Fibroblast of pulmonary artery (primary cell): Measurements from ENCODE around the gene VWA5A.
"Not testable (repeated sequence)": the region's sequence is repeated elsewhere in the genome, so short reads cannot be mapped to it uniquely, and the experiment has no call there.

Source experiments
- DNase-seq: peaks from one replicate; pipeline ENCODE4 v3.0.0-alpha.2; 2010; ENCODE audit warnings: low read depth
- H3K4me3 ChIP-seq: replicated peaks from 2 replicates; pipeline ENCODE4 v1.5.1; 2011; ENCODE audit warnings: low read depth, mild to moderate bottlenecking, control low read depth, low read length, moderate library complexity
- CTCF ChIP-seq: IDR thresholded peaks from 2 replicates; pipeline ENCODE4 v1.5.1; 2011; ENCODE audit warnings: mild to moderate bottlenecking, control low read depth, low read length, inconsistent platforms; ENCODE audit errors: missing control alignments

VWA5A gene

DNA sequence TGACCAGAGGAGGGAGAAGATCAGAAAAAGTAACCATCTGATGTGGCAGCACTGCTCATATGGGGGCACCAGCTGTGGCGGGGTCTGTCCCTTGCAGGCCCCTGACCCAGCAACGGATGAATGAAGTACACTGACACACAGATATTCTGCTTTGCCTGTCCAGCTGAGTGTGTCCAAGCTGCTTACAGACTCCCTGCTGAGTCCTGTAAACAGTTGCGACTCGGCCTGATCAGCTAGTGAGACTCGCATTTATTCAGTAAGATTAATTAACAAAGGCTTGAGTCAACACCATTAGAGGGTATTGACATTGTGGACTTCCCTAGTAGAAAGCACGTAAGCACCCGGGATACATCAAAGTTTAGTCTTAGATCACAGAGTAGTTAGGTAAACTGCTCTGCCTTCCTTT, 52.6 kb downstream of the VWA5A start:
- DNase-seq = no peak
- TF ChIP-seq CTCF = no peak
- no peak overlapping the region for H3K4me3 ChIP-seq

DNA sequence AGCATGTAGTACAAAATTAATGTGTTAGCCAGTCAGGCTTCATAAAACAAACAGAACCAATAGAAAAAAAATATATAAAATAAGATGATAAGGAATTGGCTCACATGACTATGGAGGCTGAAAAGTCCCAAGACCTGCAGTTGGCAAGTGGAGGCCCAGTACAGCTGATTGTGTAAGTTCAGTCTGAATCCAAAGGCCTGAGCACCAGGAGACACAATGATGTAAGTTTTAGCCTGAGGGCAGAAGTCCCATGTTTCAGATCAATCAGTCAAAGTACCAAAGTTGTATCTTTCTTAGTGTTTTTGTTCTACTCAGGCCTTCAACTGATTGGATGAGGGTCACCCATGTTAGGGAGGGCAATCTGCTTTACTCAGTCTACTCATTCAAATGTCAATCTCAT, 53.5 kb downstream of the VWA5A start:
- DNase-seq = no peak
- H3K4me3 ChIP-seq = no peak overlapping the region
- no peak for TF ChIP-seq CTCF

DNA sequence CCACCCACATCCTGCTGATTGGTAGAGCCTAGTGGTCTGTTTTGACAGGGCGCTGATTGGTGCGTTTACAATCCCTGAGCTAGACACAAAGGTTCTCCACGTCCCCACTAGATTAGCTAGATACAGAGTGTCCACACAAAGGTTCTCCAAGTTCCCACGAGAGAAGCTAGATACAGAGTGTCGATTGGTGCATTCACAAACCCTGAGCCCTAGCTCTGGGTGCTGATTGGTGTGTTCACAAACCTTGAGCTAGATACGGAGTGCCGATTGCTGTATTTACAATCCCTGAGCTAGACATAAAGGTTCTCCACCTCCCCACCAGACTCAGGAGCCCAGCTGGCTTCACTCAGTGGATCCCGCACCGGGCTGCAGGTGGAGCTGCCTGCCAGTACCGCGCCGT, 55.1 kb downstream of the VWA5A start:
- H3K4me3 ChIP-seq, DNase-seq: not testable (repeated sequence)

DNA sequence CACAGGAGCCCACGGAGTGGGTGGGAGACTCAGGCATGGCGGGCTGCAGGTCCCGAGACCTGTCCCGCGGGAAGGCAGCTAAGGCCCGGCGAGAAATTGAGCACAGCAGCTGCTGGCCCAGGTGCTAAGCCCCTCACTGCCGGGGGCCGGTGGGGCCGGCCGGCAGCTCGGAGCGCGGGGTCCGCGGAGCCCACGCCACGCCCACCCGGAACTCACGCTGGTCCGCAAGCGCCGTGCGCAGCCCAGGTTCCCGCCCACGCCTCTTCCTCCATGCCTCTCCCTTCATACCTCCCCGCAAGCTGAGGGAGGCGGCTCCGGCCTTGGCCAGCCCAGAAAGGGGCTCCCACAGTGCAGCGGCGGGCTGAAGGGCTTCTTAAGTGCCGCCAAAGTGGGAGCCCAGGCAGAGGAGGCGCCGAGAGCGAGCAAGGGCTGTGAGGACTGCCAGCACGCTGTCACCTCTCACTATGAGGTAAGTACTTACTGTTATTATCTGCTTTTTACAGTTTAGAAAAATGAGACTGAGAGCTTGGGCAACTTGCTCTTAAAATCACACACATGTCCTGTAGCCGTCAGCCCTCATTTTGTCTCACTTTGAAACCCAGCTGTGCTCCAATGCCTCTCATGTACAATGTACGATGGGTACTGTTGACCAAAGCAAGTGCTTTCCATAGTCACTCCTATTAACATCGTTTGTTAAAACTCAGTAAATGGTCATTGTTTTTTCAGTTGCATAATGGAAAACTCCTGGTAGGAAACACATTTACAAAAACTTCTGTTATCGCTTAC, 55.7 kb downstream of the VWA5A start:
- no peak for DNase-seq
- no peak overlapping the region for H3K4me3 ChIP-seq

GRCh38 chr11:124172101-124172500, 56.9 kb downstream of the VWA5A start:
- TF ChIP-seq CTCF = no peak

More for the DNA sequence above, 55.7 kb downstream of the VWA5A start:
- no peak for TF ChIP-seq CTCF

DNA sequence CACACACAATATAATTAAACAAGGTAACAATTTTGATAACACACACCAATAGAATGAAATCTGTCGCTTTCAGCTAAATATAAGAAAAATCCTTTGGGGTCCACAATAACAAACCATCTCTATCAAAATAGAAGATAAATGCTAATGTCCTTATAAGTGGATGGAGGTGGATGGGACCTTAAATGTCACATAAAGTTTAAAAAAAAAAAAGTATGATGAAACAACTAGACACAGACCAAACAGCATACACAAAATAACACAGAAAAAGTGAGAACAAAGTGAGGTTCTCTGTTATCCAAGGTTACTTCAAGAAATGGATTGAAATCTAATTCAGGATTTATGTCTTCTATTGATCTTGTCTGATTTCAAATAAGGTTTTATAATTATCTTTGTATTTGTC, 57.3 kb downstream of the VWA5A start:
- no peak for DNase-seq
- H3K4me3 ChIP-seq = no peak overlapping the region
- TF ChIP-seq CTCF = no peak

More at GRCh38 chr11:124172101-124172500, 56.9 kb downstream of the VWA5A start:
- H3K4me3 ChIP-seq = no peak overlapping the region
- no peak for DNase-seq

GRCh38 chr11:124174001-124174583, 58.8 kb downstream of the VWA5A start:
- peak; percentile 89 for DNase-seq
- TF ChIP-seq CTCF = no peak
- no peak overlapping the region for H3K4me3 ChIP-seq
